Suprapubic skin (tissue), 4 donors: ENCODE measurements around the gene CACNA2D2. TPM values are rescaled to one million over a fixed set of nuclear protein-coding genes. Genes with fewer than 3 reads are reported as not detected.

Experiments used
- DNase-seq, 2 donors: peaks; one replicate each; pipeline ENCODE4 v3.0.0-alpha.2; 2019; ENCODE audit warnings: low spot score in 2 of 2
- H3K27ac ChIP-seq: fragments of 200-600 bp; sonication (generic); one replicate; pipeline ENCODE4 v1.5.1; 2019
- H3K27me3 ChIP-seq: fragments of 200-600 bp; sonication (generic); one replicate; pipeline ENCODE4 v1.5.1; 2019
- H3K36me3 ChIP-seq: fragments of 200-600 bp; sonication (generic); one replicate; pipeline ENCODE4 v1.5.1; 2019
- H3K4me1 ChIP-seq: fragments of 200-600 bp; sonication (generic); one replicate; pipeline ENCODE4 v1.5.1; 2019
- H3K4me3 ChIP-seq: fragments of 200-600 bp; sonication (generic); one replicate; pipeline ENCODE4 v1.5.1; 2019; ENCODE audit warnings: mild to moderate bottlenecking
- H3K9me3 ChIP-seq: fragments of 200-600 bp; sonication (generic); one replicate; pipeline ENCODE4 v1.5.1; 2019
- EP300 ChIP-seq: sonication (generic); formaldehyde crosslinking; IDR thresholded peaks from one replicate; pipeline ENCODE4 v1.6.1; 2017; ENCODE audit warnings: antibody characterized with exemption
- POLR2A ChIP-seq, 2 donors: fragments of 450-650 bp; IDR thresholded peaks; one replicate each; pipeline ENCODE4 v1.6.1; 2017; ENCODE audit warnings: antibody characterized with exemption in 2 of 2, mild to moderate bottlenecking in 2 of 2, moderate library complexity in 2 of 2
- POLR2AphosphoS5 ChIP-seq, 3 donors: sonication (generic); formaldehyde crosslinking; IDR thresholded peaks; one replicate each; pipeline ENCODE4 v1.6.1; 2017; ENCODE audit warnings: antibody characterized with exemption in 3 of 3
- WGBS: methylation state at CpG from one replicate; pipeline ENCODE4 v1.1.5; 2018; 5-methylcytosine and 5-hydroxymethylcytosine counted together
- total RNA-seq, 4 donors: library from RNA; depleted of rRNA; stranded (reverse); fragments of >200 nt; gene quantifications; one replicate each; pipeline ENCODE4 v1.1.0, GENCODE V29; 2016
- TF ChIP-seq, protein P1 (sequence below), 2 donors: fragments of 200-600 bp in 1 of 2; fragments of 450-650 bp in 1 of 2; sonication (generic) in 1 of 2; IDR thresholded peaks; one replicate each; pipeline ENCODE4 v1.5.1; 2016 to 2019; ENCODE audit warnings: antibody characterized with exemption in 2 of 2, mild to moderate bottlenecking in 1 of 2, moderate library complexity in 1 of 2

The CACNA2D2 gene
- total RNA-seq, 4 donors from 2014 or later, result 1.4 to 5.6 (median 1.7) TPM

DNA sequence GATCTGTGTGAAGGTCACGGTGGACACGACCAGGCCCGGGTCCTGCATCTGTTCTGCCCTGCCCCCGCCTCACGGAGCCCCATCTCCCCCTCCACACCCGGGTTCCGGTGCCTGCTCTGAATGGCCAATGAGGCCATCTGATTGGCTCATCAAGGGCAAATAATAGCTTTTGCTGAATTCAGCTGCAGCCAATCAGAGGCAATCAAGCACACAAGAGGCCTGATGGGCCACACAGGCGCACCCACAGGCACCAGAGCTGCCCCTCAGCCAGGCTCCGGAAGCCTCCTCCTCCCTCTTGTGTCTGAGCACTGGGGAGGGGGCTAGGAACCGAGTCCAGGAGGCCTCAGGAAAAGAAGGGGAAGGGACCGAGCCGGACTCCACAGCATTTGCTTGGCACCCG is 49.5 kb downstream of the CACNA2D2 start:
- Histone ChIP-seq H3K4me1 (no peaks in the 10 kb centered on the region), H3K27ac (no peak overlapping the region), H3K9me3 (no peaks in the 10 kb centered on the region), H3K4me3 (no peak overlapping the region), H3K36me3 (no peaks in the 10 kb centered on the region), H3K27me3 (no peaks in the 10 kb centered on the region)
- DNase-seq, result no peak
- TF ChIP-seq, protein P1, sequence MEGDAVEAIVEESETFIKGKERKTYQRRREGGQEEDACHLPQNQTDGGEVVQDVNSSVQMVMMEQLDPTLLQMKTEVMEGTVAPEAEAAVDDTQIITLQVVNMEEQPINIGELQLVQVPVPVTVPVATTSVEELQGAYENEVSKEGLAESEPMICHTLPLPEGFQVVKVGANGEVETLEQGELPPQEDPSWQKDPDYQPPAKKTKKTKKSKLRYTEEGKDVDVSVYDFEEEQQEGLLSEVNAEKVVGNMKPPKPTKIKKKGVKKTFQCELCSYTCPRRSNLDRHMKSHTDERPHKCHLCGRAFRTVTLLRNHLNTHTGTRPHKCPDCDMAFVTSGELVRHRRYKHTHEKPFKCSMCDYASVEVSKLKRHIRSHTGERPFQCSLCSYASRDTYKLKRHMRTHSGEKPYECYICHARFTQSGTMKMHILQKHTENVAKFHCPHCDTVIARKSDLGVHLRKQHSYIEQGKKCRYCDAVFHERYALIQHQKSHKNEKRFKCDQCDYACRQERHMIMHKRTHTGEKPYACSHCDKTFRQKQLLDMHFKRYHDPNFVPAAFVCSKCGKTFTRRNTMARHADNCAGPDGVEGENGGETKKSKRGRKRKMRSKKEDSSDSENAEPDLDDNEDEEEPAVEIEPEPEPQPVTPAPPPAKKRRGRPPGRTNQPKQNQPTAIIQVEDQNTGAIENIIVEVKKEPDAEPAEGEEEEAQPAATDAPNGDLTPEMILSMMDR (IDR thresholded peaks at IDR 0.05), result no peak
- no peak for TF ChIP-seq POLR2AphosphoS5 (IDR thresholded peaks at IDR 0.05)
- TF ChIP-seq EP300, result no peak
- TF ChIP-seq POLR2A (IDR thresholded peaks at IDR 0.05), result no peak
- 84% methylated on average over 13 of the region's 13 CpGs for WGBS

DNA sequence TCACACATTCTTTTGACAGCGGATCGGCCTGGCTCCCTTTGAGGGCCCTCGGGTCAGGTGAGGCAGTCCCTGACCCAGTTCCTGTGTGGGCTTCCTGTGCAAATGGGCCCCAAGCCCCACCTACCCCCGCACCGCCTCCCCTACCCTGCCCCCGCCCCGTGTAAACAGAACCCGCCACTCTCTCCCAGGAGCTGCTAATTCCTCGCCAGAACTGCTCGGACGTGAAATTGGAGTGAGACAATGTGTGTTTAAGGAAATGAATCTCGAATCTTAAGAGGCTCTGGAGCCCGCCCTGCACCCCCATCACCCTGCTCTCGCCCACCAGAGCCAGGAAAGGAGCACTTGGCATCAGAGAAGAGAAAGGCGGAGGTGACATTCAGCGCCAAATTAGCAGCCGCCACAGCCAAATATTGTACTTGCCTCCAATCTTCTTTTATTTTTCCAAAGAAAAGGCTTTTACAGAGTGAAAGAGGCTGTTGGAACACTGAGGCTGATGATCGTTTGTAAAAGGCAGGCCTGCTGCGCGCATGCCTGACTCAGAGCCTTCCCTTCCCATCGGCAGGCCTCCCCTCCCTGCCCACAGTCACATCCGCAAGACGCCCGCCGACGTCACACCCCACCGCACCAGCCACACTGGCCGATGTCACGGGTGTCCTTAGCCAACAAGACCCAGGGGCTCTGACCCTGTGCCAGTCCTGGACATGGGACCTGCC is 53.1 kb downstream of the CACNA2D2 start:
- no peak overlapping the region for H3K27ac ChIP-seq
- TF ChIP-seq, protein P1 (IDR thresholded peaks at IDR 0.05), result no peak
- TF ChIP-seq EP300 (no peak), POLR2A (IDR thresholded peaks at IDR 0.05) (no peak), POLR2AphosphoS5 (IDR thresholded peaks at IDR 0.05) (no peak)
- peak overlapping the region; percentile 21 for H3K4me3 ChIP-seq

DNA sequence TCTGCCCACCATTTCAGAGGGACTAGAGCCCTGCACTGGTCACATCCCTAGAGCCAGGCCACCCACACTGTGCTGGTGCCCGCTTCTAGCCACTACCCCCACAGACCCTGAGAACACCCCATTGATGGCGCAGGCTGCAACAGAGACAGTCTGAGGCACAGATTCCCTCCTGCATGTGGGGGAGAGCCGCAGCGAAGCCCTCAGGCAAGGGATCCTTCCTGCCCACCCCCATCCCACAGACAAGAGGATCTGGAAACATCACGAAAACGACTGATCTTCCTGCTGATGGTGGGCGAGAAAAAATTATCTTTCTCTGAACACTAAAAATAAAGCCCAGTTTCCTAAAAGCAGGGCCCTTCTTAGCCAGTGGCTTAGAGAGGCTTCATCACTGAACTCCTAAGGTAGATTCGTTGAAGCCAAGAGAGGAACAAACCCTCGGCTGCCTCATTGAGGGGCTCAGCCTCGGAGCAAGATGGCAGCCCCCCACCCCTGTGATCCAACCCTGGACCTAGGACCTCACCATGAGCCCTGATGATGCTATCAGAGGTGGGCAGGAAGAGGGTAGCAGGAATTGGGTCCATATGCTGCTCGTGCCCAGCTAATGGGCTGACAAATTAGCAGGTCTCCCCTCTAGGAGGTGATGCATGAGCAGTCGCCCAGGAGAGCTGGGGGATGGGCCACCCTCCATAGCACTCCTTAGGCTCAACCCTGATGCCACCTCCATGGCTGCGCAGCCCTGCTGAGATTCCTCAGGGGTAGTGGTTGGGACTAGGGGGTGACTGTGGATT is 54.5 kb downstream of the CACNA2D2 start:
- TF ChIP-seq EP300, result no peak
- no peak for TF ChIP-seq POLR2AphosphoS5 (IDR thresholded peaks at IDR 0.05)
- no peak for TF ChIP-seq POLR2A (IDR thresholded peaks at IDR 0.05)
- TF ChIP-seq, protein P1 (IDR thresholded peaks at IDR 0.05), result no peak
- 90% methylated on average over 13 of the region's 13 CpGs for WGBS
- H3K4me1 ChIP-seq, result no peaks in the 10 kb centered on the region
- H3K9me3 ChIP-seq, result no peaks in the 10 kb centered on the region
- no peaks in the 10 kb centered on the region for H3K36me3 ChIP-seq
- DNase-seq, result no peak
- H3K27ac ChIP-seq, result no peak overlapping the region
- no peak overlapping the region for H3K4me3 ChIP-seq
- H3K27me3 ChIP-seq, result no peaks in the 10 kb centered on the region

More for the DNA sequence above, 53.1 kb downstream of the CACNA2D2 start:
- Histone ChIP-seq H3K36me3 (no peaks in the 10 kb centered on the region), H3K27me3 (no peaks in the 10 kb centered on the region), H3K9me3 (no peaks in the 10 kb centered on the region), H3K4me1 (no peaks in the 10 kb centered on the region)
- DNase-seq, result peak; percentile 72 to 91
- 52% methylated on average over 29 of the region's 29 CpGs for WGBS

DNA sequence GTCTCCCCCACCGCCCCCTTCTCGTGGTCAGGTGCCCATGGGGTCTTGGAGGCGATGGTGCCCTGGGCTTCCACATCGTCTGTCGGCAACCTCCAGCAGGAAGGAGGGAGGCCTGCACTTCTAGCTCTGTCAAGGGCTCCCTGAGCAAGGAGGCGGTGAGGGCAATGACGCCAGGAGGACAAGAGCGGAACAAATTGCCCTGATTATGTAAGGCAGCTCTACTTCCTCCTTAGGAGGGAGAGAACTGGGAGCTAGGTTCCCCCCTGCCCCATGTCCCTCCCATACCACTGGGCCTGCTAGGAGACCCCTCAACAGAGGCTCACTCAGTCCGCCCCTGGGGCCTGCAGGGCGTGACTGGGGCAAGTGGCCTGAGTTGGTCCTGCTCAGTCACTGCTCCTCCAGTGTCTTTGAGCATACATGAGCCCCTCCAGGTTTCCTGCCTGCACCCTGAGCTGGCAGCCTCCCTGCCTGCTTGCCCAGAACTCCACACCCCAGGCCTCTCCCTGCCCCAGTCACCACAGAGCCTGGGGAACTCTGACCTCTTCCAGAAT is 56.1 kb downstream of the CACNA2D2 start:
- no peak overlapping the region for H3K4me3 ChIP-seq
- no peaks in the 10 kb centered on the region for H3K27me3 ChIP-seq
- TF ChIP-seq, protein P1 (IDR thresholded peaks at IDR 0.05), result no peak
- TF ChIP-seq POLR2AphosphoS5 (IDR thresholded peaks at IDR 0.05), result no peak
- no peak for TF ChIP-seq EP300
- no peak for TF ChIP-seq POLR2A (IDR thresholded peaks at IDR 0.05)
- WGBS, result 95% methylated on average over 9 of the region's 10 CpGs
- no peak overlapping the region for H3K27ac ChIP-seq
- H3K9me3 ChIP-seq, result no peaks in the 10 kb centered on the region
- no peak for DNase-seq
- no peaks in the 10 kb centered on the region for H3K4me1 ChIP-seq
- H3K36me3 ChIP-seq, result no peaks in the 10 kb centered on the region

DNA sequence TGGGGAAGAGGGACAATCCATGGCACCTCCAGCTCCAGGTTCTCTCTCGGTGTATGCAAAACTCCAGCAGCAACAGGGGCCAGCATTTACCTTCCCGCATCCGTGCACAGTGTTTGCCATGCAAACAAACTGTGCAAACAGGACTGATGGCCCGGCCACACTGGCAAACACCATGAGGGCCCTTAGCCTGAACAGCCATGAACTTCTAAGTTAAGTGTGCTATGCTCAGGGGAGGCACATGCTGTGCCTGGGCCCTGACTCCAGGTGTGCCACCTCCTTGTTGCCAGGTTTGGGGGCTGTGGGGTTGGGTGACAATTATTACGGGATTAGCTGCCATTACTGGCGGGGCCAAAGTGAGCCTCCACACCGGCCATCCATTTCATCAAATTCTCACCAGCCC is 57.5 kb downstream of the CACNA2D2 start:
- H3K4me1 ChIP-seq, result no peaks in the 10 kb centered on the region
- TF ChIP-seq POLR2A (IDR thresholded peaks at IDR 0.05) (no peak), EP300 (no peak), POLR2AphosphoS5 (IDR thresholded peaks at IDR 0.05) (no peak)
- TF ChIP-seq, protein P1 (IDR thresholded peaks at IDR 0.05), result no peak
- DNase-seq, result no peak
- no peak overlapping the region for H3K4me3 ChIP-seq
- H3K27ac ChIP-seq, result no peak overlapping the region
- no peaks in the 10 kb centered on the region for H3K27me3 ChIP-seq
- WGBS, result 92% methylated on average over 7 of the region's 7 CpGs
- H3K36me3 ChIP-seq, result no peaks in the 10 kb centered on the region
- no peaks in the 10 kb centered on the region for H3K9me3 ChIP-seq
